HG02678 (cell line): ENCODE results near the gene WASF3.
"Not testable (repeated sequence)": the region's sequence is repeated elsewhere in the genome, so short reads cannot be mapped to it uniquely, and the experiment has no call there.

ENCODE experiments used
- ATAC-seq: cut with Tn5 transposase; IDR thresholded peaks from one replicate; pipeline ENCODE4 v1.9.1; 2021; ENCODE audit warnings: mild to moderate bottlenecking, moderate library complexity; ENCODE audit not compliant: unreplicated experiment

Gene WASF3

GRCh38 chr13:26626271-26626670 is 68.8 kb downstream of the WASF3 start:
- ATAC-seq = no peak

DNA sequence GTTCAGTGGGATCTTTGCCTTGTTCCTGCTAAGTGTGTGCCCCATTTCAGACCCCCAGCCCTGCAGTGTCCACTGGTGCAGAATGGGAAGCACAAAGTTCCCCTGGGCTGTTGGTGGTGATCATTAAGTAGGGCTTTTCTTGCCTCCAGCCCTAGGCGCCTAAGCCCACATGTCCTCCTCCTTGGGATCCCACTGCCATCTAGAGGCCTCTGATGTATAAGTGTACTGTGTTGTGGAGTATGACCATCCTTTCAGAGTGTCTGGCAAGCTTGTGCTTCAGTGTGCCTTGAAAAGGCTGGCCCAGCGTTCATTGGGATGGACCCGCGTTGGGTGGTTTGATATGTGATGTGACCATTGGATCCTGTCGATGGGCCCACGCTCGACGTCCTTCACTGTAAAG is 71.2 kb downstream of the WASF3 start:
- ATAC-seq = no peak

GRCh38 chr13:26629260-26629825 is 71.9 kb downstream of the WASF3 start:
- ATAC-seq = no peak

DNA sequence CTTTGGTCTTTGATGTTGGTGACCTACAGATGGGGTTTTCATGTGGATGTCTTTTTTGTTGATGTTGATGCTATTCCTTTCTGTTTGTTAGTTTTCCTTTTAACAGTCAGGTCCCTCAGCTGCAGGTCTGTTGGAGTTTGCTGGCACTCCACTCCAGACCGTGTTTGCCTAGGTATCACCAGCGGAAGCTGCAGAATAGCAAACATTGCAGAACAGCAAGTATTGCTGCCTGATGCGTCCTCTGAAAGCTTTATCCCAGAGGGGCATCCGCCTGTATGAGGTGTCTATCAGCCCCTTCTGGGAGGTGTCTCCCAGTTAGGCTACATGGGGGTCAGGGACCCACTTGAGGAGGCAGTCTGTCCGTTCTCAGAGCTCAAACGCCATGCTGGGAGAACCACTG is 78.2 kb downstream of the WASF3 start:
- ATAC-seq = not testable (repeated sequence)

GRCh38 chr13:26636073-26636472 is 78.6 kb downstream of the WASF3 start:
- ATAC-seq = not testable (repeated sequence)

DNA sequence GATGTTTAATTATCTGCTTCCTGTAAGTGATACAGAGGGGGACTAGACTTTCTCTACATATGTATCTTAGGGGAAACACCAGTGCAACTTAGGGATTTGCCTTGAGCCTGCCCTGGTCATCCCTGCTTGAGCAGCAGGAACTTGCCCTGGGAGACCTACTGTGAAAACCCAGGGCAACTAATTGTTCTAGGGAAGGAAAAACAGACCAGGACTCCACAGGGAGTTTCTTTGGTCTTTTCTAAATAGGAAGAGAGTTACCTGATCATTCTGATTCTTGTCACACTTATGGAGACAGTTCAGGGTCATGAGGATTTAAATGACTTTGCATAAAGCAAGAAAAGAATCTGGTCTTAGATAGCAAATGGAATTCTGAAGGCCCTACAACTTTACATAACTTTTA is 89.1 kb downstream of the WASF3 start:
- no peak for ATAC-seq

GRCh38 chr13:26651234-26651633 is 93.8 kb downstream of the WASF3 start:
- no peak for ATAC-seq

DNA sequence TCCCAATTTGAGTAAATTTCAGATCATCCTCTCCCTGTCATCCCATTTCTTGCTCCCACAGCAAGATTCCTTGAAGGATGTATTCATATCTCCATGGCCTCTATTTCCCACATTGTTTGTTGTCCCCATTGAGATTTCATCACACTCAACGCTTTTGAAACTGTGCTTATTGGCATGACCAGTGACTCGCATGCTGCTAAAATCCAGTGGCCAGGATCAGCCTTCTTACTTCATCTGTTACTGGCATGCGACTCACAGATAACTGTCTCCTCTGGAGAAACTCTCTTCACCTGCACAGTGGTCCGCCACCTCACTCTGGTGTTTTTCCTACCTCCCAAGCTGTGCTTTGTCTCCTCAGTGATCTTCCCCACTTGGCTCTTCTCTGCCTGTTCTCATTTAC is 95.8 kb downstream of the WASF3 start:
- no peak for ATAC-seq

- ATAC-seq = no peak
Observed at GRCh38 chr13:26653842-26654241, 96.4 kb downstream of the WASF3 start.

DNA sequence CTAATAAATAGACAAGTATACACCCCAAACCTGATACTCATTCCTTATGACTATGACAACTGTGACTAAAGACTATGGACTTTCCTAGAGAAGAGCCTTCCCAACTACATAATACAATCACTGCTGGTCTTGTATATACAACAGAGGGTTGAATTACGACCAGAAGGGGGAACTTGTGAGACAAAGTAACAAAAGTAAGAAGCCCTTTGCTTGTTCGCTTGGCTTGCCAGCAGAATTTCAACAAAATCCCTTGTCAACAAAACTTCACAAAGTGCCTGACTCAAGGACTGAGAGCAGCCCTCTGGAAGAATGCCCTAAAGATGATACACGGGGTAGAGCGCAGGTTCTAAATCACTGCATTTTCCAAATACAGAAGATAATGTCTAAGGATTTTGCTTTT is 99.4 kb downstream of the WASF3 start:
- no peak for ATAC-seq

- ATAC-seq = no peak
Observed at GRCh38 chr13:26658448-26659385, 101.2 kb downstream of the WASF3 start.

GRCh38 chr13:26660185-26660584 is 102.7 kb downstream of the WASF3 start:
- ATAC-seq = no peak

GRCh38 chr13:26660766-26661165 is 103.3 kb downstream of the WASF3 start:
- no peak for ATAC-seq

DNA sequence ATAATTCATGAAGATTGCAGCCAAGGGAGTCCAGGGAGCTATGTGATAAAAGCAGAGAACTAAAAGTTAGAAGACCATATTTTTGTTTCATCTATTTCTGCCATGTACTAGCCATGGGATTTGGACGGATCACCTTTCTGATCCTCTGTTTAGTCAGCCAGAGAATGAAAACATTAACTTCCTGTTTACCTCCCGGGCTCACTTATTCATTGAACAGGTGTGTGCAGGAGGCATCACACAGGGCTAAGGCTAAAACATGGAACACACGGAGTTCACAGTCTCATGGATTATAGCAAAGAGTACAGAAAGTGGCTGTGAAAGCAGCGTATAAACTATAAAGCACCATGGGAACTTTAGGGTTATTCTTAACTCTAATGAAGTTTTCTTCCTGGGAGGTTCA is 106.3 kb downstream of the WASF3 start:
- no peak for ATAC-seq

DNA sequence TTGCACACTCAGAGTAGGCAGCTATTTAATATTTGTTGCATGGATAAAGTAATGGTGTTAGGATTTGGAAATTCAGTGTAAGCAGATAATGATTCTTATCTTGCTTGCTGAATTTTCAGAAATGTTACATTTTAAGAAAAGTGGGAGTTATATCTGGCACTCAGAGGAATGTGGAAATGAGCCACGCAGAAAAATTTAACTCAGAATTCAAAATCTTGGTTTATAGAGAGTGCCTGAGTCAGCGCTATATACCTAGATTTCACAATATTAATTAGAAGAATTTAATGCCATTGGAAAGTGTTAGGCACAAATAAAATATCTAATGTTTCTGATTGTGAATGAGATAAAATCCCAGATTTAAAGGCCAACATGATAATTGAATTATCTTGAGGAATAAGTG is 106.8 kb downstream of the WASF3 start:
- no peak for ATAC-seq

GRCh38 chr13:26664876-26665275 is 107.4 kb downstream of the WASF3 start:
- ATAC-seq = no peak

DNA sequence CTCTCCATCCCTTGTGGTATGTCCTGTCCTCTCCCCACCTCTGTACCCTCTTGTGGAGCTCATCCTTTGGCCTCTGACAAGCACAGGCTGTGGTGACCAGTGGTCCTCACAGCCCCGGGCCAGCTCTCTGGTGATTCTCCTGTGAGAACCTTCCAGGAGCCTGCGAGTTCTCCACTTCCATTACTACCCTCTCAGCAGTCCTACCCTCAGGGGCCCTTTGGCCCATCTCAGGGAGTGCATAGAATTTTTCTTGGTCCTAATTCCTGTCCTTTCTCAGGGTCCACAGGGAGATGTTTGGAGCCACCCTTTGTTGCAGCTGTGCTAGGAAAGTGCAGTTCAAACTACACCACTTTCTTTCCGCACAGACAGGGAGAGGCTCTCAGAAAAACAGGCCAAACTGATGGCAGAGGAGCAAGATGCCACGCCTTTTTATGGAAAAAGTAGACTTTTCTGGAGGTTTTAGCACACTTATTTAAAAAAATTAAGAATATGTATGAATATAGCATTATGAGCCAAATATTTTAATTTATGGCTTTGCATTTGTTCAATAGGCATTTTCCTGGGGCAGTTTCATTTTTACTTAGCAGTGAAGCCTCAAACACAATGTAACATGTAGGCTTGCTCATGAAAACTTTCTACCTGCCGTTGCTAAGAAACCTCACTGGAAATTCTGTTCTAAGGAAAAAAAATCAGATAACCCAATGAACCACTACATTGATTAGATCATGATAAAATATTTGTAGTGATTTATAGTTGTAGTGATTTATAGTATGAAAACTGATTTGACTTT is 111.1 kb downstream of the WASF3 start:
- ATAC-seq = no peak

DNA sequence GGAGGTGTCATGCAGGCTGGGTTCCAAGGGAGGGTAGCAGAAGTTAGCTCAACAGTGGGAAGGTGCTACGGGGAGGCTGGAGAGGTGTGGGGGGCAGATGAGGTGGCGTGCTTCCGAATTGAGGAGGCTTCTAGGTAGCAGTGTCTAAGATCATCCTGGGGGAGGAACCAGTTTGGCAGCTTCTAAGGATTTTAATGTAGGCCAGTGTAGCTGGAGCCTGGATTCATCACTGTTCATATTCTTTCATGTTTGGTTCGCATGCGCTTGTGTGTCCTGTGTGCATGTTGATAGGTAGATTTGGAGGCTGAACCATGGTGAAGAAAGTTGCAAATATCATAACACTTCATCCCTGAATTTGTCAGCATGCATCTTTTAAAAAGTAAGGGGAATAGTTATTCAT is 116.4 kb downstream of the WASF3 start:
- no peak for ATAC-seq

GRCh38 chr13:26677156-26677555 is 119.7 kb downstream of the WASF3 start:
- no peak for ATAC-seq

- no peak for ATAC-seq
Observed at GRCh38 chr13:26678330-26678729, 120.8 kb downstream of the WASF3 start.

- ATAC-seq = no peak
Observed at GRCh38 chr13:26678796-26679195, 121.3 kb downstream of the WASF3 start.
